DOHH2 (cell line): ENCODE measurements around the gene ZBTB25.

Experiments
- EZH2phosphoT487 ChIP-seq: fragments of 200-600 bp; sonication (generic); IDR thresholded peaks from 2 replicates; pipeline ENCODE4 v1.6.1; 2017; ENCODE audit warnings: borderline replicate concordance, mild to moderate bottlenecking, antibody characterized with exemption, low read length, moderate library complexity, mixed read lengths
- TF ChIP-seq, protein P1 (sequence below): fragments of 200-600 bp; sonication (generic); IDR thresholded peaks from one replicate; pipeline ENCODE4 v1.5.1; 2014; ENCODE audit warnings: antibody characterized with exemption, mild to moderate bottlenecking, low read depth, low read length; ENCODE audit not compliant: poor library complexity, severe bottlenecking

DNA sequence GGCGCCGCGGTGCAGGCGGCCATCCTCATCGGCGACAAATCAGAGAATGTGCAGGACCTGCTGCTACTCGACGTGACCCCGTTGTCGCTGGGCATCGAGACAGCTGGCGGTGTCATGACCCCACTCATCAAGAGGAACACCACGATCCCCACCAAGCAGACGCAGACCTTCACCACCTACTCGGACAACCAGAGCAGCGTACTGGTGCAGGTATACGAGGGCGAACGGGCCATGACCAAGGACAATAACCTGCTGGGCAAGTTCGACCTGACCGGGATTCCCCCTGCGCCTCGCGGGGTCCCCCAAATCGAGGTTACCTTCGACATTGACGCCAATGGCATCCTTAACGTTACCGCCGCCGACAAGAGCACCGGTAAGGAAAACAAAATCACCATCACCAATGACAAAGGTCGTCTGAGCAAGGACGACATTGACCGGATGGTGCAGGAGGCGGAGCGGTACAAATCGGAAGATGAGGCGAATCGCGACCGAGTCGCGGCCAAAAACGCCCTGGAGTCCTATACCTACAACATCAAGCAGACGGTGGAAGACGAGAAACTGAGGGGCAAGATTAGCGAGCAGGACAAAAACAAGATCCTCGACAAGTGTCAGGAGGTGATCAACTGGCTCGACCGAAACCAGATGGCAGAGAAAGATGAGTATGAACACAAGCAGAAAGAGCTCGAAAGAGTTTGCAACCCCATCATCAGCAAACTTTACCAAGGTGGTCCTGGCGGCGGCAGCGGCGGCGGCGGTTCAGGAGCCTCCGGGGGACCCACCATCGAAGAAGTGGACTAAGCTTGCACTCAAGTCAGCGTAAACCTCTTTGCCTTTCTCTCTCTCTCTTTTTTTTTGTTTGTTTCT is 38.6 kb upstream of the ZBTB25 start:
- TF ChIP-seq, protein P1, sequence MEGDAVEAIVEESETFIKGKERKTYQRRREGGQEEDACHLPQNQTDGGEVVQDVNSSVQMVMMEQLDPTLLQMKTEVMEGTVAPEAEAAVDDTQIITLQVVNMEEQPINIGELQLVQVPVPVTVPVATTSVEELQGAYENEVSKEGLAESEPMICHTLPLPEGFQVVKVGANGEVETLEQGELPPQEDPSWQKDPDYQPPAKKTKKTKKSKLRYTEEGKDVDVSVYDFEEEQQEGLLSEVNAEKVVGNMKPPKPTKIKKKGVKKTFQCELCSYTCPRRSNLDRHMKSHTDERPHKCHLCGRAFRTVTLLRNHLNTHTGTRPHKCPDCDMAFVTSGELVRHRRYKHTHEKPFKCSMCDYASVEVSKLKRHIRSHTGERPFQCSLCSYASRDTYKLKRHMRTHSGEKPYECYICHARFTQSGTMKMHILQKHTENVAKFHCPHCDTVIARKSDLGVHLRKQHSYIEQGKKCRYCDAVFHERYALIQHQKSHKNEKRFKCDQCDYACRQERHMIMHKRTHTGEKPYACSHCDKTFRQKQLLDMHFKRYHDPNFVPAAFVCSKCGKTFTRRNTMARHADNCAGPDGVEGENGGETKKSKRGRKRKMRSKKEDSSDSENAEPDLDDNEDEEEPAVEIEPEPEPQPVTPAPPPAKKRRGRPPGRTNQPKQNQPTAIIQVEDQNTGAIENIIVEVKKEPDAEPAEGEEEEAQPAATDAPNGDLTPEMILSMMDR, result no peak
- no peak for TF ChIP-seq EZH2phosphoT487
